ENCODE results near the gene TMEM115. TPM values are rescaled to one million over a fixed set of nuclear protein-coding genes. Genes with fewer than 3 reads are reported as not detected.

TMEM115 gene
- total and polyA plus RNA-seq, 2 experiments from 2014 or later, result 17.8 to 49.2 TPM

GRCh38 chr3:50334339-50335075 is 24.8 kb downstream of the TMEM115 start (continued):
- TF ChIP-seq ZNF462 (CRISPR knock-in tag; IDR thresholded peaks at IDR 0.05), result no peak

- Histone ChIP-seq H3K4me2 (no peak overlapping the region), H3K4me3 (no peak overlapping the region), H3K79me2 (replicated peaks; ENCODE audit: insufficient read depth) (peaks cover 36% of the 10 kb centered on the region), H3F3A (replicated peaks; ENCODE audit: low read depth) (peaks cover 32% of the 10 kb centered on the region), H3K4me1 (ENCODE audit: insufficient read depth) (peaks cover 16% of the 10 kb centered on the region), H4K20me1 (replicated peaks; ENCODE audit: insufficient read depth) (peaks cover 17% of the 10 kb centered on the region), H3K36me3 (ENCODE audit: insufficient read depth) (peaks cover 8% of the 10 kb centered on the region), H2AFZ (no peak overlapping the region), H3K27me3 (ENCODE audit: insufficient read depth) (peaks cover 8% of the 10 kb centered on the region), H3K27ac (ENCODE audit: low read depth) (no peak overlapping the region), H3K9me2 (ENCODE audit: insufficient read depth) (no peaks in the 10 kb centered on the region)
- H3K27ac Mint-ChIP-seq, result no peak overlapping the region
- no peaks in the 10 kb centered on the region; the same call in 2 of the 3 replicates for H3K9me3 Mint-ChIP-seq
- H3K4me1 Mint-ChIP-seq, result peaks cover 22% of the 10 kb centered on the region
- H3K4me3 Mint-ChIP-seq, result no peak overlapping the region; the same call in 2 of the 3 replicates
- H3K27me3 Mint-ChIP-seq (ENCODE audit: insufficient read depth, low read depth, poor library complexity), result peaks cover 21% of the 10 kb centered on the region
- DNase-seq (ENCODE audit: low spot score), result no peak
- no peak for ATAC-seq
- H3K36me3 Mint-ChIP-seq (ENCODE audit: low read depth), result peaks cover 27% of the 10 kb centered on the region
- TF ChIP-seq CTCF (conservative IDR thresholded peaks at IDR 0.05; ENCODE audit: low read depth in 2 of 2) (no peak), CREB1 (CRISPR knock-in tag; IDR thresholded peaks at IDR 0.05; ENCODE audit: low read depth) (no peak), ZNF114 (CRISPR knock-in tag; IDR thresholded peaks at IDR 0.05) (no peak), STAT1 (IDR thresholded peaks at IDR 0.05; ENCODE audit: unreplicated experiment) (no peak), JUNB (IDR thresholded peaks at IDR 0.05; ENCODE audit: unreplicated experiment) (no peak), ETS1 (IDR thresholded peaks at IDR 0.05) (no peak), POLR2AphosphoS5 (IDR thresholded peaks at IDR 0.05; ENCODE audit: low read depth) (no peak), REST (IDR thresholded peaks at IDR 0.05; ENCODE audit: unreplicated experiment) (no peak), ZNF331 (CRISPR knock-in tag; IDR thresholded peaks at IDR 0.05; ENCODE audit: low read depth) (no peak), EZH2phosphoT487 (IDR thresholded peaks at IDR 0.05; ENCODE audit: unreplicated experiment) (no peak)
These were observed 25.5 kb downstream of the TMEM115 start for GRCh38 chr3:50333744-50334328.

All from GM23338 (cell line).